Spinal cord (tissue), 4 donors: ENCODE results near the gene GPR35. TPM values are rescaled to one million over a fixed set of nuclear protein-coding genes. Genes with fewer than 3 reads are reported as not detected.

Source experiments
- polyA plus RNA-seq, 2 donors: library from polyadenylated mRNA; unstranded; fragments of 120-200 nt; gene quantifications; one replicate each; pipeline ENCODE4 v1.2.1, GENCODE V29; 2013; ENCODE audit not compliant: insufficient read length in 2 of 2
- small RNA-seq: library from RNA; depleted of rRNA; stranded (forward); fragments of <200 nt; gene quantifications from one replicate; pipeline ENCODE3, GENCODE V24; 2014; ENCODE audit warnings: low replicate concordance
- total RNA-seq, 2 donors: library from RNA; depleted of rRNA in 1 of 2; stranded (reverse); fragments of 120-200 nt in 1 of 2; fragments of >200 nt in 1 of 2; gene quantifications; one replicate each; pipeline versions ENCODE4 v1.2.3 to v1.2.4, GENCODE V29; 2013 to 2014

Gene GPR35
- total and polyA plus RNA-seq, 4 donors = 1.9 to 3.9 (median 2.4) TPM

Small RNA genes within 50 kb of the gene (small RNA-seq; reads per million reads assigned to genes)
- not detected for gene AC011298.3

Other genes with a start within 250 kb of the GPR35 start
- 10 to 100 TPM; 27.2 to 33.2 TPM for gene GPC1, start 189.8 kb upstream of the GPR35 start, total RNA-seq
- 100 to 1,000 TPM; 201 to 216 TPM for gene GPC1, start 189.8 kb upstream of the GPR35 start, polyA plus RNA-seq
- gene ANKMY1, start 67.5 kb upstream of the GPR35 start, total RNA-seq = 10 to 100 TPM in 1 of 2 donors, 1 to 10 TPM in 1; 7.8 to 13.2 TPM
- 10 to 100 TPM; 13.6 to 27.5 TPM for gene ANKMY1, start 67.5 kb upstream of the GPR35 start, polyA plus RNA-seq
- gene DUSP28, start 65.1 kb upstream of the GPR35 start, total RNA-seq = 1 to 10 TPM; 4.1 to 4.8 TPM
- gene DUSP28, start 65.1 kb upstream of the GPR35 start, polyA plus RNA-seq = 10 to 100 TPM; 11.0 TPM
- gene RNPEPL1, start 57.0 kb upstream of the GPR35 start, total RNA-seq = 10 to 100 TPM; 11.3 to 16.1 TPM
- 10 to 100 TPM; 38.3 to 41.8 TPM for gene RNPEPL1, start 57.0 kb upstream of the GPR35 start, polyA plus RNA-seq
- gene CAPN10, start 38.7 kb upstream of the GPR35 start, total RNA-seq = 10 to 100 TPM; 15.0 to 39.2 TPM
- 10 to 100 TPM; 44.3 to 50.8 TPM for gene CAPN10, start 38.7 kb upstream of the GPR35 start, polyA plus RNA-seq
- not detected for gene AQP12B, start 57.4 kb downstream of the GPR35 start, total RNA-seq
- gene AQP12B, start 57.4 kb downstream of the GPR35 start, polyA plus RNA-seq = under 1 TPM; 0.44 to 0.56 TPM
- not detected for gene AQP12A, start 66.4 kb downstream of the GPR35 start, total RNA-seq
- under 1 TPM in 1 of 2 donors, not detected in 1; 0.62 TPM for gene AQP12A, start 66.4 kb downstream of the GPR35 start, polyA plus RNA-seq
- 100 to 1,000 TPM; 125 to 186 TPM for gene KIF1A, start 194.7 kb downstream of the GPR35 start, total RNA-seq
- 100 to 1,000 TPM; 449 to 519 TPM for gene KIF1A, start 194.7 kb downstream of the GPR35 start, polyA plus RNA-seq
- under 1 TPM in 1 of 2 donors, not detected in 1; 0.17 TPM for gene AGXT, start 243.3 kb downstream of the GPR35 start, total RNA-seq
- gene AGXT, start 243.3 kb downstream of the GPR35 start, polyA plus RNA-seq = not detected